HG02981 (cell line): ENCODE measurements around the gene KCNIP2.

Experiments
- ATAC-seq: cut with Tn5 transposase; IDR thresholded peaks from one replicate; pipeline ENCODE4 v1.9.1; 2021; ENCODE audit warnings: mild to moderate bottlenecking, moderate library complexity; ENCODE audit not compliant: unreplicated experiment

The KCNIP2 gene

DNA sequence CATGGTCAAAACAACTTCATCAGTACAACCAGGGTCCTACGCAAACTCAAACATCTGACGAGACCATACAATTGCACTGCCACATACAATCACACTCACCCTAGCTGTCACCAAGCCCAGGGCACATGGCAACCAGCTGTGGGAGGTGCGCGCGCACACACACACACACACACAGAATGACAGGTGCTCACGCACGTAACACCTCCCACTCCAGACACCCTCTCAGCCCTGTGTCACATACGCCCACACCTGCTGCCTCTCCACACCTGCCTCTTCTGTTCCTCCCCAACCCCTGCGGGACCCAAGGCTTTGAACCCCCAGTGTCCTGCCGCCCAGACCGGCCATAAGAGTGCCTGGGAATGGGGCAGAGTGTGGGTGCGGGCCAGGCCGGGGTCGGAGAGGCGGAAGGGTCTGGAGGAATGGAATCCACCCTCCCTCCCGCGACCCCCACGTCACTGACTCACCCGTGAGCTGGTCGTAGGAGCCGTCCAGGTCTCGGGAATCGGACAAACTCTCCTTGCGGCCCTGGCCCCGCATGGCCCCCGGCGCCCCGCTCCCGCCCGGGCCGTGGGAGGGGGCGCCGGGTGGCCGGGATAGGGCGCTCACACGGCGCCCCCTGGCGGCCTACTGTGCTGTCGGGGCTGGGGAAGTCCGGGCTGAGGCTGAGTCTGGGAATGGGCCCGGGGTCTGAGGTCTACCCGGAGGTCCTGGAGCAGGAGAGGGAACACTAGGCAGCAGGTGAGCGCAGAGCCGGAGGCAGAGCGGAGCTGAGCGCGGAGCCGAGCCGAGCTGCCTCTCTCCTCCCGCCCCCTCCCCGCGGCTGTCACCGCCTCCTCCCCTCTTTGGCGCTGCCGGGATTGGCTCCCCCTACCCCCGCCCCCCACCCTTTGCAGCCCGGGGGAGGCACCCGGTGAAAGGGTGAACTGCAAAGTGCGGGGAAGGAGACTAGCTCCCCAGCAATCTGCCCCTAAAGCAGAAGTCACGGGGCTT lies at the start of gene KCNIP2:
Gene KCNIP2, minus strand, starts transcription at position 769 of the 990 bp plus-strand sequence. Its CDS starts 232 bp downstream, at position 537.
- no peak for ATAC-seq

DNA sequence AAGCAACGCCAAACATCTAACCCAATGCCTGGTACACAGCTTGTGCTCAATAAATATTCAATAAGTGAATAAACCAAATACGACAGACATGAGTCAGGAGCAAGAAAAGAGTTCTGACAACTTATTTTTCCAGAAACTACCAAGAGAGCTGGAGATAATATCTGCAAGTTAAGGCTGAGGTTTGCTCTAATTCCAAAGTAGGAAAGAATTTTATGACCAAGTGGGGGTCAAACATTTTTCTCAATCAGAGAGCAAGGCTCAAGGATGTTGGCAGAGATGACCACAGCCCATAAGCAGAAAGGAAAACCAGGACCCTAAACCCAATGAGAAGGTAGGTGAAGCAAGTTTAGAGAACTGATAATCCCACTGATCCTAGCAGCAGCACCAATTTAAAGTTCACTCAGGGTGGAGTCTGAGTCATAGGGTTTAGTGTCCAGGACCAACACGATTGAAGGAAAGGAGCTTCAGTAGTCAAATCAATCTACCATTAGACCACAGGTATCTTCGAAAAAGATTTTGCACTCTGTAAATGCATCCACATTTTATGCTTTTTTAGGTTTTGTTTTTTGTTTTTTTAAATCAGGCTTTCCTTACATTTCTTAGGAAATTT lies 49.3 kb upstream of the KCNIP2 start:
- ATAC-seq: no peak

- no peak for ATAC-seq
Observed at GRCh38 chr10:101889256-101890210, 45.9 kb upstream of the KCNIP2 start.

GRCh38 chr10:101888251-101888949 lies 44.8 kb upstream of the KCNIP2 start:
- ATAC-seq: no peak

- no peak for ATAC-seq
Observed at GRCh38 chr10:101887775-101888174, 44.2 kb upstream of the KCNIP2 start.

DNA sequence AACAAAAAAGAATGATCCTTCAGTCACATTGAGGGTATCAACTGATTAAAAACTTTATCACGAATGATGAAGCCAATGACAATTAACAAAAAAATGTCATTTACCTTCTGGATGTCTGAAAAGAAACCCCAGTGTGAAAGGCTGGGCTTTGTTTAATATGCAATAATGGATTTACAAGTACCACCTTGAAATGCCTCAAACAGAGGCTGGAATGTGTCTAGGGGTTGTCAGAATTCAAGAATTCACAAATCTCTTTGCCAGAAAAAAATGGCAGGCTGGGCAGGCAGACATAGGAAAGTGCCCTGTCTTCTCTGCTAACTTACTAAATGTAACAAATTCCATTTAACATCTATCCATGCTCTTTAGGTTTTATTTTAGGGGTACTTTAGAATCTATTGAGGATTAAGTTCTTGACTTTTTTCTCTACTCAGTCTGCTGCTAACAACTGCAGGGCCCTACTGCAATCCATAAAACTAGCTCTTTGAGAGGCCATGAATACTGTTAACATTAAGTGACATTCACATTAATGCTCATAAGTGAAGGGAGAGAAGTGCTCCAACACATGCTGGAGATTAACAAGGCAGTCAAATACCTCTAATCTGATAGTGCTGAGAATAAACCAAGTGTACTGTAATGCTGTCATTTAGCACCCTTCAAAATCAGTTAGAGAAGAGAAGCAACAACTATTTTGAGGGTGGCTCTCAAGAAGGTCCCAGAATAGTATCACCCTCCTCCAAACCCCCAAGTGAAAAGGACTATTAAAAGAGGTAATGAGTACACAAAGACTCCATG lies 43.1 kb upstream of the KCNIP2 start:
- no peak for ATAC-seq

DNA sequence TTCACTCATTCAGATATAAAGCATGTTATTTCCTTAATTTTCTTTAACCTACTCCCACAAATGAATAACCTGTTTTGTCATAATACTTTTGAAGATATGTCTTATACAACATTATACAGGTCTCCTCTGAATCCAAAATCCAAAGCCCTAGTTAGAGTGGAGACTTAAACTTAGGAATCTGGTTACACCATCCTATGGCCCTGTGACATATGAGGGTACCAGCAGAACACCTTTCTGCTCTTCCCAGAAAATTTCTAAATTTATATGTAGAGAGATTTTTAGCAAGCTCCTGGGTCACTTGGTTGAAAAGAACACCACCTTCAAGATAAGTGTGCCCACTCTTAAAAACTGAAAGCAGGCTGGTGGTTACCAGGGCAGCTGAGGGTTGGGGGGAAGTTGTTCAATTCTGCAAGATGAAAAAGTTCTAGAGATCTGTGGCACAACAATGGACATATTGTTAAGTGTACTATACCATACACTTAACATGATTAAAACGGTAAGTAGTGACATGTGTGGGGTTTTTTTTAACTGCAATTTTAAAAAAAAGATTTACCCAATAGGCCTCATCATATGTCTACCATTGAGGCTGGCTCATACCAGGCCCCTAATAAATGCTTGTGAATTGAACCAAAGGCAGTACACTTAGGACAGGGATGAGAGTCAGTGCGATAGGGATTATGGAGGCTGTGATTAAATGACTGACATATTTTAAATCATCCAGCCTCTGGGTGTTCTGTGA lies 37.6 kb upstream of the KCNIP2 start:
- no peak for ATAC-seq

- no peak for ATAC-seq
Observed at GRCh38 chr10:101880232-101880573, 36.6 kb upstream of the KCNIP2 start.

- no peak for ATAC-seq
Observed at GRCh38 chr10:101879456-101880231, 36.0 kb upstream of the KCNIP2 start.

- ATAC-seq: no peak
Observed at GRCh38 chr10:101878869-101879268, 35.3 kb upstream of the KCNIP2 start.

DNA sequence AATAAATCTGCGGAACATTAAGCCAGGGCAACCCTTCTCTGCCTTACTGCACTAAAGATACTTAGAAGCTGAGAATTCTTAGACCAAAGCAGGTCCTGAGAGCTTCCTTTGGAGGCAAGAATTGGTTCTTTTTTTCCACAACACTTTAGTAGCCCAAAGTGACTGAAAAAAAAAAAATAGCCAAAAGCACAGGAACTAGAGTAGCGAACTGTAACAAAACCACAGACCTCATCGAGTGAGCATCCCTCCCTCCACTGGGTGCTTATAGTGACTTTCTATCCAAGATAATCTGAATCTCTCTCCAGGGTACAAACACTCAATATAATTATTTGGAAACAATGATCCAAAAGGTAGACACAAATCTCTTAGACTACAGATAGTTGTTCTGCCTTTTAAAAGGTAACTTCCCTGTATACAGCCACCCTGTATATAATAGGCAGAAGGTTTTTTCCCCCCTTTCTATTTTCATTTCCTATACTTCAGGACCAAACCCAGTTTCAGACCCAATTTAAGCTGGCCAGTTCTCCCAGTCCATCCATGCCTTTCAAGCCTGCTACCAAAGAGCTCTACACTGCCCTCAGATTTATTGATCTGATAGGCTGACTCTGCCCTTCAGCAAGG lies 31.6 kb upstream of the KCNIP2 start:
- ATAC-seq: no peak

DNA sequence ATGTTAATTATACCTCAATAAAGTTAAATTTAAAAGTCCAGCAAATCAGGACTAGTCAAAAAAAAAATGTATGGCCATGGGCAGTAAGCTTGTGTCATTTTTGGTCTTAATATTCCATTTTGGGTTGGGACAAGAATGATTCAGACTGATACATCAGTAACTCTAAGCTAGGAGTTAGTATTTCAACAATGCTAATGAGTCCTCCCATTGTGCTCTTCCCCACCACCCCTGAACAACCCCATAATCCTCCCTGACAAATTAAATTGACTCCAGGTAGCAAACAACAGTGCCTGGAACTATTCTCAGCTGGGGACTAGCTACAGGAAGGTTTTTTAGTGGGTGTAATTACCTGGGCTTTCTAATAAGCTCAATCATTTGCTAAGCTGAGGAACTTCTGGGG lies 30.7 kb upstream of the KCNIP2 start:
- no peak for ATAC-seq

GRCh38 chr10:101867931-101868330 lies 24.3 kb upstream of the KCNIP2 start:
- no peak for ATAC-seq

- no peak for ATAC-seq
Observed at GRCh38 chr10:101859530-101859929, 15.9 kb upstream of the KCNIP2 start.

DNA sequence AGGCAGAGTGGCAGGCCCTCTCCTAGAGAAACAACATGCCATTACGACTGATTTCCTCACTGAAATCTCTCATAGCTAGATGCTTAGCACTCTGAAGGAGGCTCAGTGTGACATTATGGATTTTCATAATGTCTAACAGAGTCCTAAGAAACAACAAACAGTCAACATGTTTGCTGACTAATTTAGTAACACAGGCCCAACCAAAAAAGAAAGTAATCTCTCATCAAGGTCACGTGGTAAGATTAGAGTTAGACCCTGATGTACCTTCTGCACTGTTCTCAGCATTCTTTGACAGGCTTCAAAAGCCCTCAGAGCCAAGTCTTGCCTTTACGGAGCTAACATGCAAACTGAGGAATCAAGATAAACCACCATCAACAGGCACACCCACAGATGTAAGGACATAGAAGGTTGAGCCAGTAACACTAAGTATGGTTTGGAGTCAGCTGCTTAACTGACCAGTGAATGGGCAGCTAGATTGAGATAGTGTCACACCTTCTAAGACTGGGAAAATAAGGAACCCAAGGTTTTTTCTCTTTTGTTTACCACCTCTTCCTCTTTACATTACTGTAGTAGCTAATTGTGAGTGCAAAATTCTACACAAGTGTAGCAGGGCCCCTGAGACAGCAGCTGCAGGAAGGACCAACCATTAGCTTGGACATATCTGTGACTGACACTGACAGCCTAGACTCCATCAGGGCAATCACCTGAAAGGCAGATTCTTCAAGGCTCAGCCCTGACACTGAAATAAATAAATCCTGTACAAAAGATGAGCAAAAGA lies 15.3 kb upstream of the KCNIP2 start:
- peak; percentile 80 for ATAC-seq

DNA sequence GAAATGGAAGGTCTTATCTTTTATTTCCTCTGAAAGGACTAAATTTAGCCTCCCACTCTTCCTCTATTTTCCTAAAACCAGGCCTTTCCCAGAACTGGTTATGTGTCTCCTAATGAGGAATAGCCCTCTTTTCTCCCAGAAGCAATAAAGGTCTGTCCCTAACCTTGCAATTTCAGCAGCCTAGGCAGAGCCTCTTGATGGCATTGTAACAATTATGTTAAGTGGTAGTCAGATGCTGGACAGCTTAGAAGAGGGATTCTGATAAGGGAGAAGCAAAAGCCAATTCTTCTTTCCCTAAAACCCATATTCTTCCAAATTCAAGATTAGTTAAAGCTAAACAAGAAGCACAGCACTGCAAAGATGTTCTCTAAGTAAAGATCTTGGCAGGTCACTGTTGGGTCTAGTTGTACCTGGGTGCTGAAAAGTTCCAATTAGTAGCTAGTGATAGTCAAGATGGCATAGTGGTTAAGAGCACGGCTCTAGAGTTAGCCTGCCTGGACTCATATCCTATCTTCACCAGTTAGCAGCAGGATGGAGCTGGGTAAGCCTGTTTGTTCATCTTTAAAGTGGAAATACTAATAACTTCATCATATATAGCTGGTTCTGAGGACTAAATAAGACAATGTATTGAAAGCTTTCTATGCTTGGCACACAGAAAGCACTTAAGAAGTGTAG lies 14.3 kb upstream of the KCNIP2 start:
- no peak for ATAC-seq
